ENCODE data around the gene FAM120A. TPM values are rescaled to one million over a fixed set of nuclear protein-coding genes. Genes with fewer than 3 reads are reported as not detected.

Gene FAM120A
- total RNA-seq, 6 donors from 2014 or later: 102 to 137 (median 109) TPM

GRCh38 chr9:93560991-93561390 lies 109.5 kb downstream of the FAM120A start:
- 87 to 96% methylated on average over 5 of the region's 5 CpGs for WGBS, 2 donors
- H3K9me3 ChIP-seq: no peaks in the 10 kb centered on the region
- H3K27ac ChIP-seq: no peak overlapping the region
- H3K4me1 ChIP-seq: peaks cover 0 to 2% (median 0%) of the 10 kb centered on the region in 4 donors
- TF ChIP-seq POLR2A (IDR thresholded peaks at IDR 0.05): no peak
- no peak for TF ChIP-seq EP300 (IDR thresholded peaks at IDR 0.05)
- TF ChIP-seq CTCF (IDR thresholded peaks at IDR 0.05): no peak
- TF ChIP-seq POLR2AphosphoS5 (IDR thresholded peaks at IDR 0.05): no peak
- H3K27me3 ChIP-seq: no peaks in the 10 kb centered on the region
- DNase-seq (peak in 1 of 2 donors; percentile 64), ATAC-seq (ENCODE audit: low FRiP score in 2 of 2) (no peak)
- H3K4me3 ChIP-seq: no peak overlapping the region
- peaks cover 28 to 87% (median 58%) of the 10 kb centered on the region in 4 donors for H3K36me3 ChIP-seq

GRCh38 chr9:93562157-93562556 lies 110.7 kb downstream of the FAM120A start:
- no peak for TF ChIP-seq EP300 (IDR thresholded peaks at IDR 0.05)
- H3K9me3 ChIP-seq: no peaks in the 10 kb centered on the region
- no peak for ATAC-seq (ENCODE audit: low FRiP score in 2 of 2)
- peaks cover 3 to 8% (median 4%) of the 10 kb centered on the region in 4 donors for H3K4me1 ChIP-seq
- no peak for DNase-seq
- H3K4me3 ChIP-seq: no peak overlapping the region
- WGBS, 2 donors: 91 to 94% methylated on average over 2 of the region's 2 CpGs
- peaks cover 28 to 76% (median 52%) of the 10 kb centered on the region in 4 donors for H3K36me3 ChIP-seq
- no peaks in the 10 kb centered on the region for H3K27me3 ChIP-seq
- no peak overlapping the region for H3K27ac ChIP-seq

DNA sequence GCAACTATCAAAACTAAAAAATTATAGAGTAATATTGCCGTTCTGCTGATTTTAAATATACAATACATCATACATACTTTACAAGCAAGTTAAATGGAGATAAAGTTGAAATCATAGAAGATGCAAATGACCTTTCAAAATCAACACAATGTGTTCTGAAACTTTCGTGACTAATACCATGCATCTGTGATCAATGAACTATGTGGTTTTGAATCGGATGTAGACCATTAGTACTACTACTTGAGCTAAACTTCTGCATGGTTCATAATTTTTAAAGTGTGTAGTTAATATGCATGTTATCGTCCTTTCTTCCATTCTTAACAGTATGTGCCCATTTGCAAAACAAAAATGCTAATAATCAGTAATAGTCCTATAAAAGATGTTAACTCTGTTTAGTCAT lies 113.6 kb downstream of the FAM120A start:
- no peak overlapping the region for H3K4me3 ChIP-seq

GRCh38 chr9:93566408-93567270 lies 115.2 kb downstream of the FAM120A start:
- WGBS, 2 donors: 1 to 3% methylated on average over 32 to 64 of the region's 69 CpGs

More for the DNA sequence above, 113.6 kb downstream of the FAM120A start:
- 91 to 92% methylated on average over 4 of the region's 4 CpGs for WGBS, 2 donors
- Histone ChIP-seq H3K9me3 (no peaks in the 10 kb centered on the region), H3K27ac (no peak overlapping the region), H3K4me1 (peaks cover 9 to 13% (median 11%) of the 10 kb centered on the region in 4 donors), H3K27me3 (no peaks in the 10 kb centered on the region), H3K36me3 (peaks cover 9 to 46% (median 33%) of the 10 kb centered on the region in 4 donors)
- TF ChIP-seq EP300 (IDR thresholded peaks at IDR 0.05) (no peak), POLR2AphosphoS5 (IDR thresholded peaks at IDR 0.05) (no peak), POLR2A (IDR thresholded peaks at IDR 0.05) (no peak), CTCF (IDR thresholded peaks at IDR 0.05) (no peak)
- DNase-seq: no peak
- ATAC-seq (ENCODE audit: low FRiP score in 2 of 2): no peak

More at GRCh38 chr9:93566408-93567270, 115.2 kb downstream of the FAM120A start:
- TF ChIP-seq POLR2A (IDR thresholded peaks at IDR 0.05) (peak; percentile 50 to 96 (median 90)), CTCF (IDR thresholded peaks at IDR 0.05) (peak; percentile 96 to 98 (median 96)), POLR2AphosphoS5 (IDR thresholded peaks at IDR 0.05) (peak; percentile 93 to 98), EP300 (IDR thresholded peaks at IDR 0.05) (peak in 1 of 4 donors; percentile 44)
- no peaks in the 10 kb centered on the region for H3K27me3 ChIP-seq
- ATAC-seq (ENCODE audit: low FRiP score in 2 of 2) (peak; percentile 99), DNase-seq (peak; percentile 99 to 100)
- peak overlapping the region; percentile 93 to 99 (median 96) for H3K27ac ChIP-seq
- no peaks in the 10 kb centered on the region for H3K9me3 ChIP-seq
- peaks cover 9 to 13% (median 11%) of the 10 kb centered on the region in 4 donors for H3K4me1 ChIP-seq
- peaks cover 6 to 31% (median 25%) of the 10 kb centered on the region in 4 donors for H3K36me3 ChIP-seq
- peak overlapping the region; percentile 11 to 66 (median 51) for H3K4me3 ChIP-seq

Data from upper lobe of left lung (tissue), 6 donors.